GM15510 (cell line): ENCODE data around the gene COL18A1.

Experiments used
- POLR2A ChIP-seq: IDR thresholded peaks from 3 replicates; pipeline ENCODE4 v1.6.1; 2011; ENCODE audit warnings: borderline replicate concordance; ENCODE audit not compliant: insufficient read length; ENCODE audit errors: extremely low read depth

Gene COL18A1

GRCh38 chr21:45401916-45402900 is 2.8 kb upstream of the COL18A1 start:
- TF ChIP-seq POLR2A: no peak

GRCh38 chr21:45403133-45403824 is 1.7 kb upstream of the COL18A1 start:
- TF ChIP-seq POLR2A: no peak

- TF ChIP-seq POLR2A: no peak
These were observed 888 bp upstream of the COL18A1 start for GRCh38 chr21:45403825-45404729.

- no peak for TF ChIP-seq POLR2A
These were observed 380 bp downstream of the COL18A1 start for GRCh38 chr21:45405271-45405818.

GRCh38 chr21:45405819-45406762 is 1.1 kb downstream of the COL18A1 start:
- TF ChIP-seq POLR2A: no peak

- no peak for TF ChIP-seq POLR2A
These were observed 2.0 kb downstream of the COL18A1 start for GRCh38 chr21:45406801-45407628.

GRCh38 chr21:45407629-45408247 is 2.8 kb downstream of the COL18A1 start:
- TF ChIP-seq POLR2A: no peak

- TF ChIP-seq POLR2A: no peak
These were observed 3.4 kb downstream of the COL18A1 start for GRCh38 chr21:45408271-45408791.

GRCh38 chr21:45408801-45409261 is 3.9 kb downstream of the COL18A1 start:
- no peak for TF ChIP-seq POLR2A

- TF ChIP-seq POLR2A: no peak
These were observed 4.6 kb downstream of the COL18A1 start for GRCh38 chr21:45409466-45410150.
